Measurements from ENCODE around the gene KIF5C. TPM values are rescaled to one million over a fixed set of nuclear protein-coding genes. Genes with fewer than 3 reads are reported as not detected.

KIF5C gene
- total RNA-seq, 1 donor from 2014 or later, result 1.2 TPM

- DNase-seq (no peak), ATAC-seq (ENCODE audit: poor library complexity) (no peak)
- intact Hi-C loops (cut with DNase I), result no loop called here
Measured at GRCh38 chr2:148952621-148953020, 77.6 kb downstream of the KIF5C start.

GRCh38 chr2:148953426-148953825 is 78.4 kb downstream of the KIF5C start:
- intact Hi-C loops (cut with DNase I), result no loop called here
- DNase-seq, result no peak
- ATAC-seq (ENCODE audit: poor library complexity), result no peak

- DNase-seq, result no peak
- intact Hi-C loops (cut with DNase I), result no loop called here
Measured at GRCh38 chr2:148954536-148954935, 79.5 kb downstream of the KIF5C start.

GRCh38 chr2:148955798-148956197 is 80.8 kb downstream of the KIF5C start:
- intact Hi-C loops (cut with DNase I), result no loop called here
- no peak for ATAC-seq (ENCODE audit: poor library complexity)
- no peak for DNase-seq

More at GRCh38 chr2:148954536-148954935, 79.5 kb downstream of the KIF5C start:
- ATAC-seq (ENCODE audit: poor library complexity), result no peak

GRCh38 chr2:148957023-148957422 is 82.0 kb downstream of the KIF5C start:
- intact Hi-C loops (cut with DNase I), result no loop called here
- no peak for ATAC-seq (ENCODE audit: poor library complexity)
- no peak for DNase-seq

DNA sequence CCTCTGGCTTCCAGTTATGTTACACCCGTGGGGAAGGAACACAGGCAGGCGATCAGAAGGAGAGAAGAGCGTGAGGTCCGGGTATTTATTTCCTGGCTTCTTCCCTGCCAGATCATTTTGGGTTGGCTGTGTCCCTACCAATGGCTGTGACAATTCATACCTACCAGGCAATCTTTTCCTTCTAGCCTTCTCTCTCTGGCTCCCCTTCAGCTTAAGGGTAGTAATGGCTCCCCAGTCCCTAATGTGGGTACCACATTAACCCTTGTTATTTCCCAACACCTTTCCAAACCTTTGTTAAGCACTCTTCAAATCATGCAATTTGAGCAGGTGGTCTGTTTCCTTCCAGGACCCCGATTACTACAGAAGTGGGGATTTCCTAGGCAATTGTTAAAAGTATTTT is 84.7 kb downstream of the KIF5C start:
- ATAC-seq (ENCODE audit: poor library complexity), result no peak
- intact Hi-C loops (cut with DNase I), result no loop called here
- no peak for DNase-seq

DNA sequence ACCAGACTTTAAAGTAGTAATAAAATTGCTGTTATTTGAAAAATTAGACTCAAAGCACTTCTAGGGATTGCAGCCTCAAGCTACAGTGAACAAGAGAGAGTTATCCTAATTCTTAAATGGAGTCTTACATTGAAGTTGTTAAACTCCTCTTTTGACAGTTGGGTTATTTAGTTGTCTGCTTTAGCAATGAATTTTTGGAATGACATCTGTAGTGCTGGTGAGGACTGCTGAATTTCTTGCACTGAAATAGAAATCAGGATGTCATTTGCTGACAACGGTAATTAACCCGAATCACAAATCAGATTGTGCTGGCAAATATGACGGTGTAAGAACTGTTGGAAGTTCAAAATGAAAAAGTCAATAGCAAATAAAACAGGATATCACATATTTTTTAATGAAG is 85.5 kb downstream of the KIF5C start:
- ATAC-seq (ENCODE audit: poor library complexity) (no peak), DNase-seq (no peak)
- intact Hi-C loops (cut with DNase I), result no loop called here

GRCh38 chr2:148963461-148963860 is 88.4 kb downstream of the KIF5C start:
- intact Hi-C loops (cut with DNase I), result no loop called here
- DNase-seq (no peak), ATAC-seq (ENCODE audit: poor library complexity) (no peak)

GRCh38 chr2:148965623-148966437 is 90.8 kb downstream of the KIF5C start:
- intact Hi-C loops (cut with DNase I), result no loop called here
- ATAC-seq (ENCODE audit: poor library complexity), result no peak
- DNase-seq, result no peak

GRCh38 chr2:148966438-148966758 is 91.4 kb downstream of the KIF5C start:
- intact Hi-C loops (cut with DNase I), result no loop called here
- no peak for ATAC-seq (ENCODE audit: poor library complexity)
- no peak for DNase-seq

- ATAC-seq (ENCODE audit: poor library complexity), result no peak
- DNase-seq, result no peak
- intact Hi-C loops (cut with DNase I), result no loop called here
Measured at GRCh38 chr2:148967056-148967455, 92.0 kb downstream of the KIF5C start.

DNA sequence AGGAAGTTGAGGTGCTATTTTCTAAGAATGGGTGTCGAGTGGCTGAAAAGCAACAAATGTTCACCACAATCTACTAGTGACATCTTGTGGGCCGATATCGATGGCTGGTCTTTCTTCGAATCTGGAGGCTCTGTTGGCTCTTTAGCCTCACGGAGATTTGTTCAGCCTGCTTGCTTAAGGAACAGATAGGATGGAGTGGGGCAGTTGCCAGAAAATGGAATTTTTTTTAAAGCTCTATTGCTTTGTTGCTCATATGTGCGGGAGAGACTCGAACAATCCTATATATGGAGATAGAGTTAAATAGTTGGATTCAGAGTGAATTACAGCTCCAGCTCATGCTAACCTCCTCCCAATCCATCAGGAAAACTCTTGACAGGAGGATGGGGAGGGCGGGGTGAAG is 92.6 kb downstream of the KIF5C start:
- intact Hi-C loops (cut with DNase I), result no loop called here
- DNase-seq (no peak), ATAC-seq (ENCODE audit: poor library complexity) (no peak)

- intact Hi-C loops (cut with DNase I), result no loop called here
- DNase-seq (no peak), ATAC-seq (ENCODE audit: poor library complexity) (no peak)
Measured at GRCh38 chr2:148968301-148968700, 93.3 kb downstream of the KIF5C start.

- DNase-seq (no peak), ATAC-seq (ENCODE audit: poor library complexity) (no peak)
- intact Hi-C loops (cut with DNase I), result no loop called here
Measured at GRCh38 chr2:148968776-148969319, 93.8 kb downstream of the KIF5C start.

DNA sequence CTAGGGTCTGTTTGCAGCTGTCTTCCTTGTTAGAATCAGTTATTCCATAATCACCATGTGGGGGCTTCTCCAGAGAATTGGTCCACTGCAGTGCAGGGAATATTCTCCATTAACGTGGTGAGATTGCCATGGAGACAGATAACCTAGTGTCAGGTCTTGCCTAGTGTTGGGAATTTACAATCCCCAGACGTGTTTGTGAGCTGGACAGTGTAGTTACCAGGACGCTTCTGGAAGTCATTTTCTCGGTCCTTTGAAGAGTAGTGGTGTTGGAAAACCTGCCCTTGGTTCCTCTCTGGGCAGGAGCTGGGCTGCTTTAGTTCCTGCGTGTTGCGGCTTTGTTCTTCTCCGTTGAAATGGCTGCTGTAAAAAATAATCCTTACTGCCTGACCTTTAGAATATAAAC is 94.6 kb downstream of the KIF5C start:
- DNase-seq, result no peak
- ATAC-seq (ENCODE audit: poor library complexity), result no peak
- intact Hi-C loops (cut with DNase I), result no loop called here

GRCh38 chr2:148970385-148970784 is 95.4 kb downstream of the KIF5C start:
- no peak for DNase-seq
- intact Hi-C loops (cut with DNase I), result no loop called here
- no peak for ATAC-seq (ENCODE audit: poor library complexity)

GRCh38 chr2:148971547-148971946 is 96.5 kb downstream of the KIF5C start:
- intact Hi-C loops (cut with DNase I), result no loop called here
- ATAC-seq (ENCODE audit: poor library complexity) (no peak), DNase-seq (no peak)

DNA sequence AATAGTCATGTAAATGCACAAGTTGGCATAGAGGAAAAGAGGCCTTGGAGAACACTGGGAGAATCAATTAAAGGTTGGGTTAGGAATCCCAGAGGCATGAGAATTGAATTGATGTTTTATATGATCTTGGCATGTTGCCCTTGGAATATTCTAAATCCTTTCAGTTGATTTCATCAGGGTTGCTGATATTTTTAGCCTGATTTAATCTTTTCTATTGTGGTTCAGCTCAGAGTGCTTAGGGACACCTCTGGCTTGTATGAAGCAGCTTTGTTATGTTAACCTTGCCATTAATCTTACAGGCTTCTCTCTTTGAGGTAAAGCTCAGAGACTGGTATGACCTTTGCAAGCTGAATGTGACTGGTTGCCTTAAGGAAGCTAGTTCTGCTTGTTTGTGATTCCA is 99.1 kb downstream of the KIF5C start:
- intact Hi-C loops (cut with DNase I), result no loop called here
- no peak for DNase-seq
- no peak for ATAC-seq (ENCODE audit: poor library complexity)

GRCh38 chr2:148978026-148978685 is 103.1 kb downstream of the KIF5C start:
- intact Hi-C loops (cut with DNase I), result no loop called here
- ATAC-seq (ENCODE audit: poor library complexity) (no peak), DNase-seq (no peak)

DNA sequence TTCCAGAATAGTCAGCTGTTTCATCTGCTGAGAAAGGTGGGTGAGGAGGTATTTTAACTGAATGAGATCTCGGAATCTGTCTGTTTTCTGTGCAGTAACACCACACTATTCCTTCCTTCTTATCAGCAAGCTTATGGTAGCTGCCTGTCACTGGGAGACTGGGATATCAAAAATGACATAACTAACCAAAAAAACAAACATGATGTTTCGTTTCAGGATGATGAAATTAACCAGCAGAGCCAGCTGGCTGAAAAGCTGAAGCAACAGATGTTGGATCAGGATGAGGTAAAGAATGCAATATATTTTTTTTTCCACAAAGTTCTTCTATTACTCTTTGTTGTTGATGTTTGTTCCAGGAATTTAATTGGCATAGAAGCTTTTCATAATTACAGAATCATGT is 103.7 kb downstream of the KIF5C start:
- intact Hi-C loops (cut with DNase I), result no loop called here
- ATAC-seq (ENCODE audit: poor library complexity) (peak; percentile 75), DNase-seq (no peak)
